ENCODE data around the gene SUPT4H1. TPM values are rescaled to one million over a fixed set of nuclear protein-coding genes. Genes with fewer than 3 reads are reported as not detected.
A peak's percentile ranks its signal among the peaks of the same experiment; 100 is the strongest.
"Not testable (repeated sequence)": the region's sequence is repeated elsewhere in the genome, so short reads cannot be mapped to it uniquely, and the experiment has no call there.

SUPT4H1 gene
- total and polyA plus RNA-seq, 5 donors, result 51.9 to 69.3 (median 63.2) TPM

DNA sequence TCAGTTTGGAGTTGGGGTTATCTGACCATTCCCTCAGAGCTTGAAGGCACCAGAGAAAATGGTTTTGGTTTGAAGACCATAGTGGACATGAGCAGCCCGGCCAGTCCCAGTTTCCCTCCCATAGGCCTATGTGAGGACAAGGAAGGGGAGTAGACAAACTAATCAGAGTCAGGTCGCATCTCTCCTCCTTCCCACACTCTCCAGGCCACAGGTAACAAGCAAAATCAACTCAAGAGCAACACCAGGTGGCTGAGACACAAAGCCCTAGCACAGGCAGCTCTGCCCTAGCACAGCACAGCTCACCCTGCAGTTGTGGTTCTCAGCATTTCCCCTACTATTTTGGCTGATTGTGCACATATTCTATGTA, 7.2 kb downstream of the SUPT4H1 start:
- Histone ChIP-seq H3K4me3 (ENCODE audit: low read length) (no peak overlapping the region), H3K4me1 (ENCODE audit: control insufficient read depth, insufficient read depth, low read length) (no peaks in the 10 kb centered on the region), H3K9me3 (ENCODE audit: control insufficient read depth, low read length) (no peaks in the 10 kb centered on the region), H3K27ac (ENCODE audit: low read length) (no peak overlapping the region), H3K27me3 (ENCODE audit: control insufficient read depth, insufficient read depth) (no peaks in the 10 kb centered on the region)
- intact Hi-C loops (cut with DNase I), result no loop called here
- 62% methylated on average over 2 of the region's 2 CpGs for WGBS
- DNase-seq (no peak), ATAC-seq (no peak)

DNA sequence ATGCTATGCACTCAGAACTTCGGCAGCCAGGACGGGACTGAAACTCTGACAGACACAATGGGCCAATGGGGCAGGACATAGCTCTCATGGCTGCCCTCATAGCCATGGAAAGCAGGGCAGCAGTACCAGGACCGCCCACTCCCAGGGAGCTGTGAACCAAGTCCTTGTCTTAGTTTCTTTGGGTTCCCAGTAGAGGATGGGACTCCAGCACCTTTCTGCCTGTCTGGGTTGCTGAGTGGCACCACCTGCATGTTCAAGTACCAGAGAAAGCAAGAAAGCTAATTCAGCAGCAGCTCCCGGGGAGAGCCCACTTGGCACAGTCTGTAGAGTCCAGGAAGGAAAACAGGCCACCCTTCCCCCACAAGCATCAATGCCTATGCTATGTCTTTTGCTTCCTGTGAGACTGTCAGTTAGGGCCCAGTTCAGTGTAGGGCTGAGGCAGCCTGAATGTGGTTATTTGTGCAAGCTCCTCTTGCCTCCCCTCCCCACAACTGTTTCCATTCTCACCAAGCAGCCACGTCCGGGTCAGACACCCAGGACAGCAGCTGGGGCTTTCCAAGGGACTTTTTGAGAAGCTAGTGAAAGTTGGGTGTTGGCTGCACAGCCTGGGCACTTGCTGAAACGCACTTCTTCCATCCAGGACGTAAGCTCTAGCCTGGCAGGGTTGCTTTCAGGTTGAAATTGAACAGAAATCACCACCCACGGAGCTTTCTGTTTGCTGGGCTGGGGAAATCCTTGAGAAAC, 7.8 kb downstream of the SUPT4H1 start:
- Histone ChIP-seq H3K4me1 (ENCODE audit: control insufficient read depth, insufficient read depth, low read length) (no peaks in the 10 kb centered on the region), H3K27ac (ENCODE audit: low read length) (no peak overlapping the region), H3K4me3 (ENCODE audit: low read length) (no peak overlapping the region), H3K9me3 (ENCODE audit: control insufficient read depth, low read length) (no peaks in the 10 kb centered on the region), H3K27me3 (ENCODE audit: control insufficient read depth, insufficient read depth) (no peaks in the 10 kb centered on the region)
- ATAC-seq (peak in 1 of 2 donors; percentile 48), DNase-seq (no peak)
- 48% methylated on average over 9 of the region's 9 CpGs for WGBS
- intact Hi-C loops (cut with DNase I), result no loop called here

DNA sequence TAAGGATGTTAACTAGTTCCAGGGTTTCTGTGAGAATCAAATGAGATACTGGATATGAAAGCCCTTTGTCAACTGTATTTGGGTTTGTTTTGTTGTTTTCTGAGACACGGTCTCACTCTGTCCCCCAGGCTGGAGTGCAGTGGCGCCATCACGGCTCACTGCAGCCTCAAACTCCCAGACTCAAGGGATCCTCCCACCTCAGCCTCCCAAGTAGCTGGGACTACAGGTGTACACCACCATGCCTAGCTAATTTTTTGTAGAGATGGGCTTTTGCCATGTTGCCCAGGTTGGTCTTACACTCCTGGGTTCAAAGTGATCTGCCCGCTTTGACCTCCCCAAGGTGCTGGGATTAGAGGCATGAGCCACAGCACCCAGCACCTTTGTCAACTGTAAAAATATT, 8.9 kb downstream of the SUPT4H1 start:
- no peaks in the 10 kb centered on the region for H3K4me1 ChIP-seq (ENCODE audit: control insufficient read depth, insufficient read depth, low read length)
- WGBS, result 91% methylated on average over 4 of the region's 4 CpGs
- intact Hi-C loops (cut with DNase I), result no loop called here
- H3K4me3 ChIP-seq (ENCODE audit: low read length), result no peak overlapping the region
- no peak overlapping the region for H3K27ac ChIP-seq (ENCODE audit: low read length)
- H3K27me3 ChIP-seq (ENCODE audit: control insufficient read depth, insufficient read depth), result no peaks in the 10 kb centered on the region
- no peak for ATAC-seq
- DNase-seq, result no peak
- H3K9me3 ChIP-seq (ENCODE audit: control insufficient read depth, low read length), result no peaks in the 10 kb centered on the region

DNA sequence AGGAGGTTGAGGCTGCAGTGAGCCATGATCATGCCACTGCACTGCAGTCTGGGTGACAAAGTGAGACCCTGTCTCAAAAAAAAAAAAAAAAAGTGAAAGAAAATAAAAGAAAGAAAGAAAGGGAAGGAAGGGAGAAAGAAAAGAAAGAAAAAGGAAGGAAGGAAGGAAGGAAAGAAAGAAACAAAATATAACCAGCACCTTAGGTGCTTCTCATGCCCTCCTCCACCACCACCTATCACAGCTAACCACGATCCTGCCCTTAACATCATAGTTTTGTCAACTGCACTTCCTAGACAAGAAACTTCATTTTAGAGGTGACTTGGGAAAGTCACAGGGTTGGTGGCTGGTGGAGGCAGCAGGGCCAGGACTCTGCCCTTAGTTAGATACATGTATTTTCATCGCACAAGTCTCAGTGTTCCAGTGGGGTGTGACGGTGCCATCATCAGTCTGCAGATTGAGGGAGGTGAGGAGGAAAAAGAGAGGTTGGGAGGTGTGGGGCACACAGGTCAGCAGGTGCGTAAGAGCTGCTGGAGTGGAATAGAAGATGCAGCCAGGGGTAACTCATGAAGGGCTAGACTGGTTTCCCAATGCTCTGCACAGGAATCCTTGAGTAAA, 10.0 kb downstream of the SUPT4H1 start:
- Histone ChIP-seq H3K27me3 (ENCODE audit: control insufficient read depth, insufficient read depth) (no peaks in the 10 kb centered on the region), H3K4me1 (ENCODE audit: control insufficient read depth, insufficient read depth, low read length) (no peaks in the 10 kb centered on the region), H3K4me3 (ENCODE audit: low read length) (no peak overlapping the region), H3K9me3 (ENCODE audit: control insufficient read depth, low read length) (no peaks in the 10 kb centered on the region), H3K27ac (ENCODE audit: low read length) (no peak overlapping the region)
- DNase-seq (no peak), ATAC-seq (no peak)
- WGBS, result 82% methylated on average over 4 of the region's 4 CpGs
- intact Hi-C loops (cut with DNase I), result no loop called here

DNA sequence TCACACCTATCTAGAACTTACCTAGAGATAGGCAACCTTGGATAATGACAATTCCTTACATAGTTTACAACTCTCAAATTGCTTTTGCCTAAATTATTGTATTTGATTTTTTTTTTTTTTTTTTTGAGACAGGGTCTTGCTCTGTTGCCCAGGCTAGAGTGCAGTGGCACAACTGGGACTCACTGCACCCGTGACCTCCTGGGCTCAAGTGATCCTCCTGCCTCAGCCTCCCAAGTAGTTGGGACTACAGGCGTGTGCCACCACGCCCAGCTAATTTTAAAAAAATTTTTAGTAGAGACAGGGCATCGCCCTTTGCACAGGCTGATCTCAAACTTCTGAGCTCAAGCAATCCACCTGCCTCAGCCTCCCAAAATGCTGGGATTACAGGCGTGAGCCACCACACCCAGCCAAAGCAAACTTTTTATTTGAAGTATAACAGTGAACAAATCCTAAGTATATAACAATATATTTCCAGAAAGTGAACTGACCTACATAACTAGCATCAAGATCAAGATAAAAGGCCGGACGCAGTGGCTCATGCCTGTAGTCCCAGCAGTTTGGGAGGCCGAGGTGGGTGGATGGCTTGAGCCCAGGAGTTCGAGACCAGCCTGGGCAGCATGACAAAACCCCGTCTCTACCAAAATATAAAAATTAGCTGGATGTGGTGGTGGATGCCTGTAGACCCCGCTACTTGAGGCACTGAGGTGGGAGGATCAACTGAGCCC, 10.7 kb downstream of the SUPT4H1 start:
- H3K27ac ChIP-seq (ENCODE audit: low read length); H3K9me3 ChIP-seq (ENCODE audit: control insufficient read depth, low read length); DNase-seq; H3K4me1 ChIP-seq (ENCODE audit: control insufficient read depth, insufficient read depth, low read length); H3K4me3 ChIP-seq (ENCODE audit: low read length); H3K27me3 ChIP-seq (ENCODE audit: control insufficient read depth, insufficient read depth); intact Hi-C loops (cut with DNase I); ATAC-seq: not testable (repeated sequence)
- 89% methylated on average over 11 of the region's 11 CpGs for WGBS

DNA sequence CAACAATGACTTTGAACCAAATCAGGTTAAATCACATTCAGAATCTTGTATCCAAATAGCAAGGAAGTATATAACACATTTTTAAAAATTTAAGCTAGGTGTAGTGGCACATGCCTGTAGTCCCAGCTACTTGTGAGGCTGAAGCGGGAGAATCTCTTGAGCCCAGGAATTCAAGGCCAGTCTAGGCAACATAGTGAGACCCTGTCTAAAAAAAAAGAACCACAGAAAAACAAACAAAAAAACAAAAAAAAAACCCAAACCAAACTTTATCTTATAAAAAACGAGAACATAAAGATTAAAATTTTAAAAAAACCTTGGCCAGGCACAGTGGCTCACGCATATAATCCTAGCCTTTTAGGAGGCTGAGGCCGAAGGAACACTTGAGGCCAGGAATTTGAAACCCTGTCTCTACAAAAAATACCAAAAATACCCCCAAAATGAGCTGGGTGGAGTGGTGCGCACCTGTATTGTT, 11.6 kb downstream of the SUPT4H1 start:
- Histone ChIP-seq H3K27me3 (ENCODE audit: control insufficient read depth, insufficient read depth) (no peaks in the 10 kb centered on the region), H3K4me1 (ENCODE audit: control insufficient read depth, insufficient read depth, low read length) (no peaks in the 10 kb centered on the region), H3K9me3 (ENCODE audit: control insufficient read depth, low read length) (no peaks in the 10 kb centered on the region), H3K4me3 (ENCODE audit: low read length) (no peak overlapping the region), H3K27ac (ENCODE audit: low read length) (no peak overlapping the region)
- ATAC-seq (no peak), DNase-seq (no peak)
- WGBS, result 82% methylated on average over 5 of the region's 5 CpGs
- intact Hi-C loops (cut with DNase I), result no loop called here

DNA sequence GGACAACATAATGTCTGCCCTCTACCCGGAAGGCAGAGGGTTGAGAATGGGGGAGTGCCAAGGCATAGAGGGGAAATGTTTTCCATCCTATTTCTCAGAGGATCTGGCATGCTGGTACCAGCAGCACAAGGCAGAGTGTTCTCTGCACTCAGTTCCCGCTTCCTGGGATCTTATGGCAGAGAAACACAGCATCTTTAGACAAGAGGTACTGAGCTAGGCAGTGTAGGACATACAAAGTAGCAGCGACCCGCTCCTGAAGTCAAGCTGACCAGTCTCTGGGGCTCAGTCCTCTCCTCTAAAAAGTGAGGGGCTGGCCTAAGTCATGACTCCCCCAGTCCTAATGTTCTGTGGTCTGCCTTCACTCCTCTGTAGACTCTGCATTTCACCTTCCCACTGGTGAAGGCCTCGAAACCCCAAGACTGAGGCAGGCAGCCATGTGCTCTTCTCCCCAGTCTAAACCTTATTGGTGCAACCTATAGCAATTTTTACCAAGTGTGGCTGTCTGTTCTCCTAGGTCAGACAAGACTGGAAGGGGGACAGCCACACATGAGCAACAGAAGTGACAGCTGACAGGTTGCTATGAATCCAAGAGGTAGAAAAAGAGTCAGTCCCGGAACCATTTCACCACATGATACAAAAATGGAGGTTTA, 12.1 kb downstream of the SUPT4H1 start:
- no peak for DNase-seq

DNA sequence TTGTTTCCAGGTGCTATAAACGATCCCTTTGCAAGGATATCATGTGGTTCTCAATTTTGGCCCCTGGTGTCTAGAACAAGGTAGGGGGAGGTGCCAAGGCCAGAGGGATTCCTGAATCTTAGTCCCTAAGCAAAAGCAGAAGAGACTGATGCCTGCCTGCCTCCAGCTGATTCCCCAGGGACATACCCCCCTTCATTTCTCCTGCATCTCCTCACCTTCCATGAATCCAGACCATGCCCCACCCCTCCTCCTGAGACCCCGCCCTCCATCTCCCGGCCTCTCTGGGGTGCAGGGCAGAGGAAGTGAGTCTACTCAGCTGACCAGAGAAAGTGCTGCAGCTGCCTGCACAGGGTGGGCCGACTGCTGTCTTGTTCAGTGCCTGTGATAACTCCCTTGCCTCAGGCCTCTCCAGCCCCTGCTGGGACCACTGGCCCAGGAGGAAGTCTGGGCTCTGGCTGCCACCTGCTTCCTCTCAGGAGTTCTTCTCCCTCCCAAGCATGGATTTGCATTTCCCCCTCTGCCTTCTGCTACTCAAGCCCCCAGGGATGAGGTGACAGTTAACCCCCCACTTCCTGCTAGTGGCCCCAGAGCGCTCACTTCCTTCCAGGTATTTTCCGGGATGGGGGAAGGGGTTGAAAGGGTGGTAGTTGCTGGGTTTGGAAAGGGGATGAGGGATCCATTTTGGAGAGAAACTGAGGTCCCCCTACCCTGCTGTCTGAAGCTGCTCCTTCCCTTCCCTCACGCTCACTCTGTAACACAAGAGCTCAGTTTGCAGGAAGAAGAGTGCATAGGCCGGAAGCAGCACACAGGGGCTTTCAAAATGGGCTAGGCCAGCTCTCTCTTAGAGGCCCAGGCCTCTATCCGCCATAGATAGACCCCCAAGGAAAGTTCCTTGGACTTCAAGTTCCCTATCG, 12.9 kb downstream of the SUPT4H1 start:
- ATAC-seq (peak; percentile 46 to 52), DNase-seq (peak in 2 of 3 donors; percentile 77 to 79)
- WGBS, result 47% methylated on average over 10 of the region's 10 CpGs
- intact Hi-C loops (cut with DNase I), result no loop called here
- no peaks in the 10 kb centered on the region for H3K27me3 ChIP-seq (ENCODE audit: control insufficient read depth, insufficient read depth)
- H3K4me1 ChIP-seq (ENCODE audit: control insufficient read depth, insufficient read depth, low read length), result no peaks in the 10 kb centered on the region
- H3K4me3 ChIP-seq (ENCODE audit: low read length), result no peak overlapping the region
- H3K27ac ChIP-seq (ENCODE audit: low read length), result peak overlapping the region; percentile 59
- H3K9me3 ChIP-seq (ENCODE audit: control insufficient read depth, low read length), result no peaks in the 10 kb centered on the region

More for the DNA sequence above, 12.1 kb downstream of the SUPT4H1 start:
- Histone ChIP-seq H3K4me3 (ENCODE audit: low read length) (no peak overlapping the region), H3K27ac (ENCODE audit: low read length) (no peak overlapping the region), H3K27me3 (ENCODE audit: control insufficient read depth, insufficient read depth) (no peaks in the 10 kb centered on the region), H3K4me1 (ENCODE audit: control insufficient read depth, insufficient read depth, low read length) (no peaks in the 10 kb centered on the region), H3K9me3 (ENCODE audit: control insufficient read depth, low read length) (no peaks in the 10 kb centered on the region)
- intact Hi-C loops (cut with DNase I), result no loop called here
- ATAC-seq, result no peak
- whole genome bisulfite sequencing, result 86% methylated on average over 6 of the region's 6 CpGs

DNA sequence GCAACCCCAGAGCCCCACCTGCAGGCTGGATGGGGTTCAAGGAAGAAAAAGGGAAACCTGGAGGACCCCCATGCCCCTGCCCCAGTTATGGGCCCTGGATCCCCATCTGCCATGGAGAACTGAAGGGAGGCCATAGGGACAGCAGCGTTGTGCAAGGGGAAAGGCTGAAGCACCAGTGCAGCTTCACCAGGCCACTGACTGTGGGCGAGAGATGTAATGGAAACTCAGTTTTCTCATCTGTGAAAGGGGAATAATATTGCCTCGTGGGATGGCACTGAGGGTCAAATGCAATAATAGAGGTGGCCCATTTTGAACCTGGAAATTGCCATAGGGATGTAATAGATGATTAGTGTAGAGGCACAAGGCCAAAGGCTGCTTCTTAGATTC, 13.6 kb downstream of the SUPT4H1 start:
- peak overlapping the region; percentile 15 for H3K27ac ChIP-seq (ENCODE audit: low read length)
- DNase-seq (no peak), ATAC-seq (peak in 1 of 2 donors; percentile 10)
- intact Hi-C loops (cut with DNase I), result no loop called here
- no peak overlapping the region for H3K4me3 ChIP-seq (ENCODE audit: low read length)
- H3K4me1 ChIP-seq (ENCODE audit: control insufficient read depth, insufficient read depth, low read length), result no peaks in the 10 kb centered on the region
- 77% methylated on average over 3 of the region's 3 CpGs for WGBS
- no peaks in the 10 kb centered on the region for H3K9me3 ChIP-seq (ENCODE audit: control insufficient read depth, low read length)
- no peaks in the 10 kb centered on the region for H3K27me3 ChIP-seq (ENCODE audit: control insufficient read depth, insufficient read depth)
